Breast epithelium (tissue), 4 donors: ENCODE results near the gene COL7A1. TPM values are rescaled to one million over a fixed set of nuclear protein-coding genes. Genes with fewer than 3 reads are reported as not detected.

ENCODE experiments used
- DNase-seq, 2 donors: peaks; one replicate each; pipeline ENCODE4 v3.0.0-alpha.2; 2019; ENCODE audit warnings: low spot score in 2 of 2
- H3K27ac ChIP-seq, 2 donors: fragments of 200-600 bp; sonication (generic) in 1 of 2; one replicate each; pipeline ENCODE4 v1.5.1; 2016 to 2019; ENCODE audit warnings: mild to moderate bottlenecking in 1 of 2
- H3K27me3 ChIP-seq, 2 donors: fragments of 200-600 bp; sonication (generic) in 1 of 2; one replicate each; pipeline versions ENCODE4 v1.5.1 to v1.6.0; 2017 to 2019; ENCODE audit warnings: control low read depth in 1 of 2, mild to moderate bottlenecking in 1 of 2
- H3K36me3 ChIP-seq: fragments of 200-600 bp; one replicate; pipeline ENCODE4 v1.5.1; 2019
- H3K4me1 ChIP-seq, 2 donors: fragments of 200-600 bp; sonication (generic); one replicate each; pipeline ENCODE4 v1.5.1; 2016 to 2019; ENCODE audit warnings: control low read depth in 1 of 2
- H3K4me3 ChIP-seq, 3 donors: fragments of 200-600 bp; sonication (generic); 1 replicate in 2 of 3; 2 replicates in 1 of 3; pipeline ENCODE4 v1.5.1; 2016 to 2019; ENCODE audit warnings: mild to moderate bottlenecking in 3 of 3, moderate library complexity in 2 of 3
- H3K9me3 ChIP-seq, 2 donors: fragments of 200-600 bp; sonication (generic) in 1 of 2; one replicate each; pipeline ENCODE4 v1.5.1; 2016 to 2019; ENCODE audit warnings: control low read depth in 1 of 2
- POLR2A ChIP-seq: fragments of 450-650 bp; IDR thresholded peaks from one replicate; pipeline ENCODE4 v1.6.1; 2016; ENCODE audit warnings: antibody characterized with exemption, mild to moderate bottlenecking, moderate library complexity
- POLR2AphosphoS5 ChIP-seq, 3 donors: sonication (generic); formaldehyde crosslinking; IDR thresholded peaks; one replicate each; pipeline ENCODE4 v1.6.1; 2017; ENCODE audit warnings: antibody characterized with exemption in 3 of 3
- intact Hi-C: fragments of 100-400 bp; cut with DNase I; formaldehyde crosslinking; loops from one replicate; pipeline ENCODE4 v1.15.1; 2023; ENCODE audit warnings: low total_unique reads
- total RNA-seq, 3 donors: library from RNA; depleted of rRNA; stranded (reverse); fragments of >200 nt; gene quantifications; one replicate each; pipeline ENCODE4 v1.1.0, GENCODE V29; 2016
- TF ChIP-seq, protein P1 (sequence below), 3 donors: fragments of 450-650 bp; IDR thresholded peaks; one replicate each; pipeline ENCODE4 v1.5.1; 2016 to 2017; ENCODE audit warnings: antibody characterized with exemption in 3 of 3, mild to moderate bottlenecking in 3 of 3, moderate library complexity in 3 of 3

Gene COL7A1
- total RNA-seq, 3 donors from 2014 or later = 0.48 to 18.6 (median 12.5) TPM

DNA sequence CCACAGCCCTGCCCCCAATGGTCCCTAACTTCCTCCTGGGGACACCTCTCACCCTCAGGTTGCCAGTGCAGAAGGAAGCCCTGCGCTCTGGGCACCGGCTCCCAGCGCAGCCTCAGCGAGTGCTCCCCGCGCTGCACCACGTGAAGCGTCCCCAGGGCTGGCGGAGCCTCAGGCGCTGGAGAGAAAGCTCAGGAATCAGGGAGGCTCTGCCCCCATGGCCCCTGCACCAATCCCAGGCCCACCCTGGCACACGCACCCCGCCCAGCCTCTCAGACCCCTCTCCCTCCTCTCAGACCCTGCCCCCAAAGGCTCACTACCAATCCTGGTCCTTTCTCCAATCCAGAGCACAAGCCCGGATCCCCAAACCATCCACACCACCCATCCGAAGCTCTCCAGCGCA is 6.9 kb downstream of the COL7A1 start:
- Histone ChIP-seq H3K27me3 (no peaks in the 10 kb centered on the region), H3K4me3 (no peak overlapping the region), H3K4me1 (no peaks in the 10 kb centered on the region), H3K27ac (no peak overlapping the region), H3K36me3 (no peaks in the 10 kb centered on the region), H3K9me3 (no peaks in the 10 kb centered on the region)
- intact Hi-C loops = no loop called here
- no peak for DNase-seq
- TF ChIP-seq POLR2AphosphoS5 (IDR thresholded peaks at IDR 0.05) = no peak
- TF ChIP-seq, protein P1, sequence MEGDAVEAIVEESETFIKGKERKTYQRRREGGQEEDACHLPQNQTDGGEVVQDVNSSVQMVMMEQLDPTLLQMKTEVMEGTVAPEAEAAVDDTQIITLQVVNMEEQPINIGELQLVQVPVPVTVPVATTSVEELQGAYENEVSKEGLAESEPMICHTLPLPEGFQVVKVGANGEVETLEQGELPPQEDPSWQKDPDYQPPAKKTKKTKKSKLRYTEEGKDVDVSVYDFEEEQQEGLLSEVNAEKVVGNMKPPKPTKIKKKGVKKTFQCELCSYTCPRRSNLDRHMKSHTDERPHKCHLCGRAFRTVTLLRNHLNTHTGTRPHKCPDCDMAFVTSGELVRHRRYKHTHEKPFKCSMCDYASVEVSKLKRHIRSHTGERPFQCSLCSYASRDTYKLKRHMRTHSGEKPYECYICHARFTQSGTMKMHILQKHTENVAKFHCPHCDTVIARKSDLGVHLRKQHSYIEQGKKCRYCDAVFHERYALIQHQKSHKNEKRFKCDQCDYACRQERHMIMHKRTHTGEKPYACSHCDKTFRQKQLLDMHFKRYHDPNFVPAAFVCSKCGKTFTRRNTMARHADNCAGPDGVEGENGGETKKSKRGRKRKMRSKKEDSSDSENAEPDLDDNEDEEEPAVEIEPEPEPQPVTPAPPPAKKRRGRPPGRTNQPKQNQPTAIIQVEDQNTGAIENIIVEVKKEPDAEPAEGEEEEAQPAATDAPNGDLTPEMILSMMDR (IDR thresholded peaks at IDR 0.05) = no peak
- no peak for TF ChIP-seq POLR2A

GRCh38 chr3:48587686-48588085 is 7.4 kb downstream of the COL7A1 start:
- intact Hi-C loops = no loop called here
- no peaks in the 10 kb centered on the region for H3K4me1 ChIP-seq
- H3K27me3 ChIP-seq = no peaks in the 10 kb centered on the region
- no peak overlapping the region for H3K27ac ChIP-seq
- H3K9me3 ChIP-seq = no peaks in the 10 kb centered on the region
- H3K36me3 ChIP-seq = no peaks in the 10 kb centered on the region
- H3K4me3 ChIP-seq = no peak overlapping the region
- no peak for DNase-seq
- TF ChIP-seq POLR2A = no peak

GRCh38 chr3:48585411-48585810 is 9.7 kb downstream of the COL7A1 start:
- Histone ChIP-seq H3K4me3 (no peak overlapping the region), H3K27me3 (no peaks in the 10 kb centered on the region), H3K4me1 (no peaks in the 10 kb centered on the region), H3K27ac (no peak overlapping the region), H3K9me3 (no peaks in the 10 kb centered on the region), H3K36me3 (no peaks in the 10 kb centered on the region)
- TF ChIP-seq, protein P1 (IDR thresholded peaks at IDR 0.05) = no peak
- TF ChIP-seq POLR2AphosphoS5 (IDR thresholded peaks at IDR 0.05) (no peak), POLR2A (no peak)
- intact Hi-C loops = no loop called here
- no peak for DNase-seq

GRCh38 chr3:48584836-48585235 is 10.3 kb downstream of the COL7A1 start:
- no peaks in the 10 kb centered on the region for H3K36me3 ChIP-seq
- no peak overlapping the region for H3K4me3 ChIP-seq
- H3K9me3 ChIP-seq = no peaks in the 10 kb centered on the region
- H3K4me1 ChIP-seq = no peaks in the 10 kb centered on the region
- TF ChIP-seq, protein P1 (IDR thresholded peaks at IDR 0.05) = no peak
- TF ChIP-seq POLR2AphosphoS5 (IDR thresholded peaks at IDR 0.05) (no peak), POLR2A (no peak)
- H3K27me3 ChIP-seq = no peaks in the 10 kb centered on the region
- no peak for DNase-seq
- H3K27ac ChIP-seq = no peak overlapping the region
- intact Hi-C loops = no loop called here

- no peaks in the 10 kb centered on the region for H3K36me3 ChIP-seq
- no peak for TF ChIP-seq POLR2AphosphoS5 (IDR thresholded peaks at IDR 0.05)
- TF ChIP-seq, protein P1 (IDR thresholded peaks at IDR 0.05) = no peak
- TF ChIP-seq POLR2A = no peak
- intact Hi-C loops = no loop called here
- H3K4me1 ChIP-seq = no peaks in the 10 kb centered on the region
- H3K4me3 ChIP-seq = no peak overlapping the region
- no peaks in the 10 kb centered on the region for H3K9me3 ChIP-seq
- DNase-seq = no peak
- no peaks in the 10 kb centered on the region for H3K27me3 ChIP-seq
- no peak overlapping the region for H3K27ac ChIP-seq
These were observed 13.3 kb downstream of the COL7A1 start for GRCh38 chr3:48581621-48582481.
